ENCODE data around the gene ARPP19. TPM values are rescaled to one million over a fixed set of nuclear protein-coding genes. Genes with fewer than 3 reads are reported as not detected.
"Not testable (repeated sequence)": the region's sequence is repeated elsewhere in the genome, so short reads cannot be mapped to it uniquely, and the experiment has no call there.

Gene ARPP19
- 143 and 180 TPM in 2 replicates for total RNA-seq (2014; rRNA removed)
- polyA plus RNA-seq (2012): 43.4 TPM

DNA sequence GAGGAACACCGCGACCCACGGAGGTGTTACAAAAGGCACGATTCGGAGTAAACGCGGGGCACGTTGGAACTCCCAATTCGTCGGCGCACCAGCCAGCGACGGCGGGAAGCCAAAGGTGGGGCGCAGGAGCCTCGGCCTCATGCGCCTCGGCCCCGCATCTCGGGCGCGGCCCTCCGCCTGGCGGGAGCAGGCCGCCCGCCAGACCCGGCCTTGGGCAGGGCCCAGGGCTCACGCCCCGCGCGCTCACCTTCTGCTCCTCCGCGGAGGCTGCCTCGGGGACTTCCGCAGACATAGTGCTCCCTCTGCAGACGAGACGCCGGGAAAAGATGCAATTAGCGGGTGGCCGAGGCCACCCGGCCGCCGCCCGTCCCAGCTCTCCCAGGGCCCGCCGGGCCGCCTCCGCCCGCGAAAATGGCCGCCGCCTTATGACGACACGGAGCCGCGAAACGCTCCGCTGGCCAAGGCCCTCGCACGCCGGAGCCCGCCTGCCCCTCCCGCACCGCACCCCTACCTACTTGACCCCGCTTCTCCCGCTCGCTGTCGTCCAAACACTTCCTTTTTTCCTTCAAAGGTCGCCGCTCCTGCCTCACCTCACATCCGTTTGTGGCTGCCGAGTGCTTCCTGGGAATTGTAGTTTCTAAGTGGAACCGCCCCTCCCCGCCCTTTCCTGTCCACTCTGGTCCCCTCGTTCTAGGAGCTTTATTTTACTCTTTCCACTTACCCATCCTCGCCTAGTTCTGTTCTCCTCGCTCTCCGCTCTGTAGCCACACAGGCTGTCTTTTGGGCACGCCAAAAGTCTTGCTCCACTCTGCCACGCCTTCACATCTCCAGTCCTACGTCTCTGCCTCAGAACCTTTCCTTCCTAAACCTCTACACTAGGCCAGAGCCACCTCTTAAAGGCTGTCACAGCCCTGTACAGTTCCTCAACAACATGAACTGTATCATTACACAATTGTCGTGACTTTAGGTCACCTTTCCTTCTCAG, at the start of gene ARPP19:
TSS of gene ARPP19 (minus strand) at position 430 of the 985 bp plus-strand sequence. CDS start at position 292, 138 bp downstream.
- DNase-seq (ENCODE audit: low read depth): peak; percentile 89

- no peak for DNase-seq (ENCODE audit: low read depth)
These were observed 48.2 kb upstream of the ARPP19 start for GRCh38 chr15:52617026-52617425.

- DNase-seq (ENCODE audit: low read depth): no peak
These were observed 46.5 kb upstream of the ARPP19 start for GRCh38 chr15:52615302-52615701.

DNA sequence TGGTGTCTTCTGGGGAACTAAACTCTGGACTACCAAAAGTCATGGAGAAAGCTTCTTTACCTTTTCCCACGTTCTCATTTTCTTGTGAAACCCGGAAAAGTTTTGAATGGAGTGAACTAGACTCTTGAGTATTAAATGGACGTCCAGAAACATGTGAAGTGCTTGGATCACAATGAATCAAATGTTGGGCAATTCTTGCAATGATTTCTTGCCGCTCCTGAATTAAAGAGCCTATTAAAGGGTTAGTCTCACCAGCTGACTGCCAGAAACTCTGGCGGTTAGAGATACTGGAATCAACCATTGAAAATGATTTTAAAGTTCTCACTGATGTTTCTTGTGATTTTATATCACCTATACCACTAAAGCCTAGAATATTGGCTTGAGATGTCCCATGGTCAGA, 40.8 kb upstream of the ARPP19 start:
- no peak for DNase-seq (ENCODE audit: low read depth)

- peak; percentile 8 for DNase-seq (ENCODE audit: low read depth)
These were observed 15.6 kb upstream of the ARPP19 start for GRCh38 chr15:52584414-52584813.

- DNase-seq (ENCODE audit: low read depth): no peak
These were observed 11.0 kb upstream of the ARPP19 start for GRCh38 chr15:52579852-52580251.

GRCh38 chr15:52576692-52577091, 7.9 kb upstream of the ARPP19 start:
- no peak for DNase-seq (ENCODE audit: low read depth)

GRCh38 chr15:52575573-52575972, 6.7 kb upstream of the ARPP19 start:
- not testable (repeated sequence) for DNase-seq (ENCODE audit: low read depth)

GRCh38 chr15:52575072-52575471, 6.2 kb upstream of the ARPP19 start:
- no peak for DNase-seq (ENCODE audit: low read depth)

DNA sequence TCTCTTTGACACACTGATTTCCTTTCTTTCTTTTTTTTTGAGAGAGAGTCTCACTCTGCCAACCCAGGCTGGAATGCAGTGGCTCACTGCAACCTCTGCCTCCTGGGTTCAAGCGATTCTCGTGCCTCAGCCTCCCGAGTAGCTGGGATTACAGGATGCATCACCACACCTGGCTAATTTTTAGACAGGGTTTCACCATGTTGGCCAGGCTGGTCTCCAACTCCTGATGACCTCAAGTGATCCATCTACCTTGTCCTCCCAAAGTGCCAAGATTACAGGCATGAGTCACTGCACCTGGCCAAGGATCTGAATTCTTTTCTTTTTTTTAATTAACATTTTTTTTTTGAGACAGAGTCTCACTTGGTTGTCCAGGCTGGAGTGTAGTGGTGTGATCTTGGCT, 5.8 kb upstream of the ARPP19 start:
- not testable (repeated sequence) for DNase-seq (ENCODE audit: low read depth)

DNA sequence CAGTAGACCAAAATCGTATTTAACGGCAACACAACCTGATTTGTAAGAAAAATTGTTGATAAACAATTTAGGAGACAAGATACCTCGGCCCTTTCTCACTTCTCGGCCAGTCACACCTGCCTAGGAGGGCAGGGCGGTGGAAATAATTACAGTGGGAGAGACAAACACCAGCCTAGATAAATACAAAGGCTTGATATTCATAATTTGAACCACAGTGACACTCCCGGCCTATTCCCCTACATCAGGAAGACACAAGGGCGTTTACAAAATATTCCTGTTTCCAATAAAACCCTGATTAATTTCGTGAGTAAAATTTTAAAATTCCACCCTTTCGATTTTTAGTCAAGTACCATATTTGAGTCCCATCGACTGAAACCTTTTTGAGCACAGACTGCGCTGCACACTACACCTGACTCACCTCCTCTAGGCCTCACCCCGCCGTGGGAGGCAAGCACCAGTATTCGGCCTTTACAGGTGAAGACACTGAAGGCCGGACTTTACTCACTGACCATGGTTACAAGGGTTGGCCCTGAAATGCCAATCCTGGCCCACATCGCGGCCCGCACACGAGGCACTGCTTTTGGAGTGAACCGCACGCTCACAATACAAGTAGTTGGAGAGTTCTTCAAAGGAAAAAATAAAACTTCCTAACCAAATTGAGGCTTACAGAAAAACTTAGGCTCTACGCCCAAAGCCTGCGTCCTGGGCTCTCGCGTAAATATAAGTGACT, 794 bp downstream of the ARPP19 start:
- no peak for DNase-seq (ENCODE audit: low read depth)

- DNase-seq (ENCODE audit: low read depth): no peak
These were observed 1.9 kb downstream of the ARPP19 start for GRCh38 chr15:52566889-52567288.

- DNase-seq (ENCODE audit: low read depth): peak; percentile 8
These were observed 3.1 kb downstream of the ARPP19 start for GRCh38 chr15:52565417-52566358.

DNA sequence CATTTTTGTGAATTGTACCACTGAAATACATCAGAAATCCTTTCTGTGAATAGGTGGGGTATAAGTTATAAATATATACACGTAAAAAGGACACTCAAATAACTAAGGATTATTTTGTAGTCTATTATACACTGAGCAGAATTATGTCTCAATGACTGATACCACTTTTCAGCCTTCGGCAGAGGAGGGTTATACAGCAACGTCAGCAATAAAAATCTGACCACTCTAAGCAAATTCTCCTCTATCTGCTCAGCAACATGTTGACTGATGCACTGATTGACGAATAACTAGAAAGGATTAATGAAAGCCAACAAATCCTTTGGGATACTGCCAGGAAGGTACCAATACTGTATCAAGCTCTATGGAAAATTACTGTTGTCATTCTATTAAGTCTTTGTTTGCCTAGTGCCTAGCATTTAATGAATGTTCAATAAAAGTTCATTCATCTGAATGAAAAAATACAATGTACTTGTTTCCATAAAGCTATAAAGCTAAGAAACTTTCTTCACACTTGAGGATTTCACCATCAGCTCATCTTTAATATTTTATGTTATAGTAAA, 5.2 kb downstream of the ARPP19 start:
- no peak for DNase-seq (ENCODE audit: low read depth)

DNA sequence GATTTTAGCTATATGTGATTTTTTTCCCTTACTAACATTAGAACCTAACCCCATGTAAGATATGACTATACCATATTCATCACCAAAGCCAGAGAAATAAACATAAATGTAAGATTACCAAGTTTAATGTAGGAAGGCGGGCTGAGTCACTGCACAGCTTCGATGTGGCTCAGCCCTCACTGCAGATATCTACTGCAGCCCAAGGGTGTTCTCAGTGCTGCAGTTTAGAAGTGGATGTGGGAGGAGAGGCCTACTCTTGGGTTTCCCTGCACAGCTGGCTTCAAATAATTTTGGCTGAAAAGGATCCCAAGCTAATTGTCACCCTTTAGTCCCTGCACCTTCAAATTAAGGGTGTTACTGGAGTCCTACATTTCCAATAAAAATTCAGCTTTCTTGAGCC, 9.3 kb downstream of the ARPP19 start:
- peak; percentile 12 for DNase-seq (ENCODE audit: low read depth)

GRCh38 chr15:52559022-52559421, 9.8 kb downstream of the ARPP19 start:
- DNase-seq (ENCODE audit: low read depth): no peak

DNA sequence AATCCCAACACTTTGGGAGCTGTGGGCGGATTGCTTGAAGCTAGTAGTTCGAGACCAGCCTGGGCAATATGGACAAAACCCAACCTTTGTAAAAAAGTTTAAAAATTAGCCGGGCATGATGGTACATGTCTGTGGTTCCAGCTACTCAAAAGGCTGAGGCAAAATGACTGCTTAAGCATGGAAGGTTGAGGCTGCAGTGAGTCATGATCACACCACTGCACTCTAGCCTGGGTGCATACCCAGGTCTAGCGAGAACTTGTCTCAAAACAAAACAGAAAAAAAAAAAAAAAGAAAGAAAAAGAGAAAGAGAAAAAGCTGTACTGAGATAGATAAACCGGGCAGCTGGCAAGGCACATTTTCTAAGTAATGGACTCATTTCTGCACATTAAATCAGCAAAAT, 10.6 kb downstream of the ARPP19 start:
- DNase-seq (ENCODE audit: low read depth): peak; percentile 79

- peak; percentile 14 for DNase-seq (ENCODE audit: low read depth)
These were observed 11.6 kb downstream of the ARPP19 start for GRCh38 chr15:52557274-52557641.

GRCh38 chr15:52556524-52557273, 12.1 kb downstream of the ARPP19 start:
- DNase-seq (ENCODE audit: low read depth): no peak

DNA sequence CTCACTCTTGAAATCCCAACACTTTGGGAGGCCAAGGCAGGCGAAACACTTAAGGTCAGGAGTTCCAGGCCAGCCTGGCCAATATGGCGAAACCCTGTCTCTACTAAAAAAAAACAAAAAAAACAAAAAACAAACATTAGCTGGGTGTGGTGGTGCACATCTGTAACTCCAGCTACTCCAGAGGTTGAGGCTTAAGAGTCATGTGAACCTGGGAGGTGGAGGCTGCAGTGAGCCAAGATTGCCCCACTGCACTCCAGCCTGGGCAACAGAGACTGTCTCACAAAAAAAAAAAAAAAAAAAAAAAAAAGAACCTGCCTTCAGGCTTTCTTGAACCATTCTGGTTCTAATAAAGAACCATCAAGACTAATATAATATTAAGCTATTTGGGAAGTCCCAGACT, 16.5 kb downstream of the ARPP19 start:
- no peak for DNase-seq (ENCODE audit: low read depth)

All from LHCN-M2 (cell line).